K562 (cell line): Measurements from ENCODE around the gene NFIB. TPM values are rescaled to one million over a fixed set of nuclear protein-coding genes. Genes with fewer than 3 reads are reported as not detected.

Source experiments
- ARNT ChIP-seq, 2 experiments: fragments of 450-650 bp; IDR thresholded peaks; 2 replicates each; pipeline ENCODE4 v1.6.1; 2016; ENCODE audit warnings: mild to moderate bottlenecking in 1 of 2
- ATF1 ChIP-seq, 2 experiments: fragments of 450-650 bp in 1 of 2; IDR thresholded peaks; 2 replicates each; pipeline ENCODE4 v1.6.1; 2016; ENCODE audit warnings: missing compliant biosample characterization in 1 of 2, missing genetic modification characterization in 1 of 2
- CREB1 ChIP-seq, 2 experiments: sonication (generic) in 1 of 2; formaldehyde crosslinking in 1 of 2; IDR thresholded peaks; 2 replicates each; pipeline versions ENCODE4 v1.6.1 to v1.8.0; 2012 to 2022; ENCODE audit warnings: inconsistent platforms in 1 of 2, mild to moderate bottlenecking in 1 of 2, missing genetic modification reagents in 1 of 2, moderate library complexity in 1 of 2
- ID3 ChIP-seq, 2 experiments: fragments of 250-450 bp in 1 of 2; fragments of 450-650 bp in 1 of 2; sonication (Bioruptor Pico) in 1 of 2; IDR thresholded peaks; 2 replicates each; pipeline versions ENCODE4 v1.6.1 to v1.8.0; 2016 to 2021; ENCODE audit warnings: mild to moderate bottlenecking in 2 of 2, moderate library complexity in 2 of 2, missing compliant biosample characterization in 1 of 2, missing genetic modification characterization in 1 of 2
- PBX2 ChIP-seq, 2 experiments: IDR thresholded peaks in 1 of 2; conservative IDR thresholded peaks in 1 of 2; 2 replicates each; pipeline ENCODE4 v1.6.1; 2016; ENCODE audit warnings: low read depth in 2 of 2, mild to moderate bottlenecking in 1 of 2, missing compliant biosample characterization in 1 of 2, missing genetic modification characterization in 1 of 2, moderate library complexity in 1 of 2
- RAD21 ChIP-seq, 2 experiments: fragments of 250-450 bp in 1 of 2; fragments of 450-650 bp in 1 of 2; sonication (Bioruptor Pico) in 1 of 2; formaldehyde crosslinking in 1 of 2; IDR thresholded peaks in 1 of 2; conservative IDR thresholded peaks in 1 of 2; 2 replicates each; pipeline versions ENCODE4 v1.4.0 to v1.8.0; 2020 to 2022; ENCODE audit warnings: mild to moderate bottlenecking in 2 of 2, moderate library complexity in 1 of 2
- RBM25 ChIP-seq: fragments of 200-400 bp; formaldehyde crosslinking; IDR thresholded peaks from 2 replicates; pipeline ENCODE4 v1.6.1; 2018; ENCODE audit warnings: low read length, low read depth, moderate library complexity; ENCODE audit not compliant: severe bottlenecking
- SMC3 ChIP-seq: conservative IDR thresholded peaks from 2 replicates; pipeline ENCODE4 v1.6.1; 2011; ENCODE audit warnings: low read depth, low read length, improper control_type of control experiment; ENCODE audit not compliant: insufficient read depth
- TFAP4 ChIP-seq: sonication (generic); formaldehyde crosslinking; IDR thresholded peaks from 2 replicates; pipeline ENCODE4 v1.8.0; 2022; ENCODE audit warnings: missing genetic modification reagents, mild to moderate bottlenecking, moderate library complexity, borderline replicate concordance
- XRCC5 ChIP-seq: fragments of 200-400 bp; formaldehyde crosslinking; IDR thresholded peaks from 2 replicates; pipeline ENCODE4 v1.6.1; 2017; ENCODE audit warnings: low read depth, mild to moderate bottlenecking, low read length
- ZNF174 ChIP-seq: fragments of 250-450 bp; sonication (Bioruptor Pico); IDR thresholded peaks from 2 replicates; pipeline ENCODE4 v1.4.0; 2020; ENCODE audit warnings: mild to moderate bottlenecking
- ZNF316 ChIP-seq: fragments of 450-650 bp; IDR thresholded peaks from 2 replicates; pipeline ENCODE4 v1.6.1; 2016
- ZNF354B ChIP-seq: fragments of 250-450 bp; sonication (Bioruptor Pico); IDR thresholded peaks from 2 replicates; pipeline ENCODE4 v1.4.0; 2020
- polyA plus RNA-seq, 8 experiments: library from polyadenylated mRNA; depleted of rRNA in 4 of 8; stranded (reverse) in 5 of 8; unstranded in 3 of 8; fragments of >200 nt; fragmentation: Nextera tagmentation in 2 of 8; fragmentation: Illumina TruSeq in 1 of 8; extraction: Ambion mirVana in 2 of 8; extraction: Trizol in 1 of 8; gene quantifications; 2 replicates each; pipeline versions ENCODE4 v1.2.1 to v1.2.3, GENCODE V29; 2011 to 2014; ENCODE audit warnings: inconsistent platforms in 1 of 8, missing spikeins in 1 of 8
- total RNA-seq, 7 experiments: library from RNA; depleted of rRNA in 6 of 7; stranded (reverse); fragments of >200 nt in 6 of 7; fragmentation: Illumina TruSeq in 2 of 7; extraction: Trizol in 2 of 7; gene quantifications; 2 replicates each; pipeline versions ENCODE4 v1.2.1 to v1.2.3, GENCODE V29; 2011 to 2021; ENCODE audit warnings: low replicate concordance in 1 of 7

NFIB gene
- total and polyA plus RNA-seq, 9 of the 15 experiments (the other 6 are each of a cell fraction or from before 2014, with no cell fraction given) = 1.2 to 3.3 (median 1.9) TPM

- no peak for TF ChIP-seq ID3 (CRISPR knock-in tag; IDR thresholded peaks at IDR 0.05)
- no peak for TF ChIP-seq ID3 (tag; IDR thresholded peaks at IDR 0.05)
- TF ChIP-seq ARNT (IDR thresholded peaks at IDR 0.05) = no peak
- TF ChIP-seq CREB1 (IDR thresholded peaks at IDR 0.05) = no peak
- TF ChIP-seq CREB1 (CRISPR knock-in tag; IDR thresholded peaks at IDR 0.05) = peak; percentile 34; the same call in 1 of the 2 replicates
- peak; percentile 75 for TF ChIP-seq TFAP4 (CRISPR knock-in tag)
- no peak for TF ChIP-seq RBM25
- peak; percentile 69 to 85 for TF ChIP-seq RAD21 (CRISPR knock-in tag; conservative IDR thresholded peaks at IDR 0.05 in 1 of 2, IDR thresholded peaks at IDR 0.05 in 1 of 2)
- peak; percentile 84 for TF ChIP-seq SMC3
- TF ChIP-seq XRCC5 = 0 out of 2 replicates have a peak, but pooled peaks have one; percentile 43
- TF ChIP-seq ZNF316 = no peak
- TF ChIP-seq ZNF174 (CRISPR knock-in tag) = no peak
- no peak for TF ChIP-seq ATF1 (CRISPR knock-in tag; IDR thresholded peaks at IDR 0.05)
- peak; percentile 60 for TF ChIP-seq ATF1 (tag; IDR thresholded peaks at IDR 0.05)
- TF ChIP-seq PBX2 (CRISPR knock-in tag; IDR thresholded peaks at IDR 0.05; ENCODE audit: low read depth) = no peak
- TF ChIP-seq PBX2 (tag; conservative IDR thresholded peaks at IDR 0.05; ENCODE audit: low read depth) = 0 out of 2 replicates have a peak, but pooled peaks have one; percentile 14
- no peak for TF ChIP-seq ZNF354B (CRISPR knock-in tag)
These were observed 39.5 kb upstream of the NFIB start (continued) for GRCh38 chr9:14353222-14354056.
